BJ (cell line): Measurements from ENCODE around the gene HYDIN. TPM values are rescaled to one million over a fixed set of nuclear protein-coding genes. Genes with fewer than 3 reads are reported as not detected.

ENCODE experiments used
- CTCF ChIA-PET: fragments of 350-600 bp; formaldehyde crosslinking; extraction: SDS; loops from one replicate; lab custom pipeline; 2021; ENCODE audit warnings: antibody characterized with exemption, inconsistent platforms; lab: Yijun Ruan, JAX
- POLR2A ChIA-PET: fragments of 300-600 bp; sonication (Branson Sonifier 250); formaldehyde crosslinking; extraction: SDS; loops from one replicate; lab custom pipeline; 2021; ENCODE audit warnings: antibody characterized with exemption; lab: Charles Lee
- DNase-seq: peaks from one replicate; pipeline ENCODE4 v3.0.0-alpha.2; 2011; ENCODE audit warnings: low read depth
- H3K27me3 ChIP-seq: 2 replicates; pipeline ENCODE4 v1.6.0; 2011; ENCODE audit warnings: low read length; ENCODE audit not compliant: control insufficient read depth, insufficient read depth
- H3K36me3 ChIP-seq: 2 replicates; pipeline ENCODE4 v1.5.1; 2011; ENCODE audit warnings: low read length; ENCODE audit not compliant: control insufficient read depth, insufficient read depth
- H3K4me3 ChIP-seq: 2 replicates; pipeline ENCODE4 v1.5.1; 2011; ENCODE audit warnings: low read depth, mild to moderate bottlenecking, control low read depth, low read length
- polyA plus RNA-seq: library from polyadenylated mRNA; depleted of rRNA; stranded (reverse); fragments of >200 nt; gene quantifications from 2 replicates; pipeline ENCODE4 v1.2.3, GENCODE V29; 2011
- TF ChIP-seq, protein P1 (sequence below): IDR thresholded peaks from 2 replicates; pipeline ENCODE4 v1.5.1; 2011; ENCODE audit warnings: low read depth, mild to moderate bottlenecking, control low read depth, inconsistent platforms, low read length, moderate library complexity; ENCODE audit not compliant: insufficient read depth

HYDIN gene
- polyA plus RNA-seq, 1 experiment: 0.47 TPM

DNA sequence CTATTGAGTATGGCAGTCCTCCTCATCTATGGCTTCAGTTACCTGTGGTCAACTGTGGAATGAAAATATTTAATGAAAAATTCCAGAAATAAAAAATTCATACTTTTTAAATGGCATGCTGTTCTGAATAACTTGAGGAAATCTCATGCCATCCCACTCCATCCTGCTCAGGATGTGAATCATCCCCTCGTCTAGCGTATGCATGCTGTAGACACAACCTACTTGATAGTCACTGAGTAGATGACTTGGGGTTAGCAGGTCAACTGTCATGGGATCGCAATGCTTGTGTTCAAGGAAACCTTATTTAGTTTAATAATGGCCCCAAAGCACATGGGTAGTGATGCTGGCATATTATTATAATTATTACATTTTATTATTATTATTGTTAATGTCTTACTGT is 424.7 kb downstream of the HYDIN start:
- H3K36me3 ChIP-seq: no peaks in the 10 kb centered on the region
- DNase-seq: no peak
- H3K27me3 ChIP-seq: no peaks in the 10 kb centered on the region
- H3K4me3 ChIP-seq: no peak overlapping the region
- ChIA-PET CTCF (no interaction called here), POLR2A (no interaction called here)
- TF ChIP-seq, protein P1, sequence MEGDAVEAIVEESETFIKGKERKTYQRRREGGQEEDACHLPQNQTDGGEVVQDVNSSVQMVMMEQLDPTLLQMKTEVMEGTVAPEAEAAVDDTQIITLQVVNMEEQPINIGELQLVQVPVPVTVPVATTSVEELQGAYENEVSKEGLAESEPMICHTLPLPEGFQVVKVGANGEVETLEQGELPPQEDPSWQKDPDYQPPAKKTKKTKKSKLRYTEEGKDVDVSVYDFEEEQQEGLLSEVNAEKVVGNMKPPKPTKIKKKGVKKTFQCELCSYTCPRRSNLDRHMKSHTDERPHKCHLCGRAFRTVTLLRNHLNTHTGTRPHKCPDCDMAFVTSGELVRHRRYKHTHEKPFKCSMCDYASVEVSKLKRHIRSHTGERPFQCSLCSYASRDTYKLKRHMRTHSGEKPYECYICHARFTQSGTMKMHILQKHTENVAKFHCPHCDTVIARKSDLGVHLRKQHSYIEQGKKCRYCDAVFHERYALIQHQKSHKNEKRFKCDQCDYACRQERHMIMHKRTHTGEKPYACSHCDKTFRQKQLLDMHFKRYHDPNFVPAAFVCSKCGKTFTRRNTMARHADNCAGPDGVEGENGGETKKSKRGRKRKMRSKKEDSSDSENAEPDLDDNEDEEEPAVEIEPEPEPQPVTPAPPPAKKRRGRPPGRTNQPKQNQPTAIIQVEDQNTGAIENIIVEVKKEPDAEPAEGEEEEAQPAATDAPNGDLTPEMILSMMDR: no peak

DNA sequence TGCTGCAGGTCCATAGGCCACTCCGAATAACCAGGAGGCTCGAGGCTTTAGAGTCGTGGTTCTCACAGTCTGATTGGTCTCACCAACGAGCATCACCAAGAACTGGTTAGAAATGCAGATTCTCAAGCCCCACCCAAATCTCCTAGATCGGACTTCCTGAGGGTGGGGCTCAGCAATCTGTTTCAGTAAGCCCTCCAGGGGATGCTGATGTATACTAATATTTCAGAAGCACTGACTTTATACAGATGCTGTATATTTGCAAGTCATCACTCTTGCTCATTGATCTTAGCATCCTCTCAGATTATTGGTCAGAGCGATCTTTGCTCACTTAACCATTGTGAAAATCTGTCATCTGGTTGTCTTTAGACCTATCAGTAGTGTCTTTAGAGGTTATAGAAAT is 425.1 kb downstream of the HYDIN start:
- H3K4me3 ChIP-seq: no peak overlapping the region
- DNase-seq: no peak
- CTCF ChIA-PET: no interaction called here

DNA sequence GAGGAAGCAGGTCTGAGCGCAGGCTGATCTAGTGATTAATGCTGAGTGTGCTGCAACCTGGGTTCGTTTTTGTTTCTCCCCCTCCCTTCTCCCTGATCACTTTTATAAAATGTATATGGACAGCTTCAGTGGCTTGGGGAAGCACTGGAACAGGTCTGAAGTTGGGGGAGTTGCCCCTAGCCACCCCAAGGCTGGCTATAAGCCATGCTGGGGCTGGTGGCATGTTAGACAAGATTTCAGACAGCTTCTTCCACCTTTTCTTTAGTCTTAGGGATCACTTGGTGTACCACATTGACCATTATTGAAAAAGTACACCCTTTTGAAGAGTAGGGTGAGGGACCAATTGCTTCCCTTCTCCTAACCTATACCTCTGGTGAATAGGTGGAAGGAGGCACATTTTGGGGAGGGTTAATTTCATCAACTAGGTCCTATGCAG is 425.8 kb downstream of the HYDIN start:
- ChIA-PET CTCF (interaction anchor here (0.6 to 1.5 kb wide), 2 partner anchors 16 to 716 kb away, joined by 3 to 4 read pairs; no protein-coding TSS in a partner anchor), POLR2A (no interaction called here)
- TF ChIP-seq, protein P1: no peak
- no peaks in the 10 kb centered on the region for H3K36me3 ChIP-seq
- no peak for DNase-seq
- no peaks in the 10 kb centered on the region for H3K27me3 ChIP-seq
- no peak overlapping the region for H3K4me3 ChIP-seq

More for the DNA sequence above, 425.1 kb downstream of the HYDIN start:
- H3K27me3 ChIP-seq: no peaks in the 10 kb centered on the region
- no peaks in the 10 kb centered on the region for H3K36me3 ChIP-seq
- POLR2A ChIA-PET: no interaction called here
- TF ChIP-seq, protein P1: no peak

DNA sequence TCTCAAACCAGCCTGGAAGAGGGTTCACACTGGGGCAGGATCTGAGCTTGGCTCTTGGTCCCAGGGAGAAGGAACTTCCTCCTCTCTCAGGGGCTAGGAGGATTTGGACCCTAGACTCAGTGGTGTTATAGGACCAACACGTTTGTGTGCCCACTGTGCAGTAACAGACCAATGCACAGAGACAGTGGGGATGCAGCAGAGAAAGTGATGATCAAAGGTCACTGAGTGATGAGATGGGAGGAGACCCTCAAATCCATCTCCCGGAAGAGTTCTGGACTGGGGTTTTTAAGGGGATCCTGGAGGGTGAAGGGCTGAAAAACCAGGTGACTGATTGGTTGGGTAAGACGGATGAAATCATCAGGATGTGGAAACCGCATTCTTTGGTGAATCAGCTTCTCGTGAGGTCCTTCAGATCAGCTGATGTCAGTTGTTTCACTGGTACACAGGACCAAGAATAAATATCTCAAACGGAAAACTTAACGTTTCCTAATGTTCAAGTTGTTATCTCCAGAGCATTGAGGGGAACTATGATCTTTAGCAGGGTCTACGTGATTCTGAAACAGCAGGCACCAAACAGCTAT is 426.3 kb downstream of the HYDIN start:
- POLR2A ChIA-PET: no interaction called here
- CTCF ChIA-PET: interaction anchor here (0.6 to 1.5 kb wide), 3 partner anchors 15 to 716 kb away, joined by 3 to 4 read pairs (median 3); no protein-coding TSS in a partner anchor

DNA sequence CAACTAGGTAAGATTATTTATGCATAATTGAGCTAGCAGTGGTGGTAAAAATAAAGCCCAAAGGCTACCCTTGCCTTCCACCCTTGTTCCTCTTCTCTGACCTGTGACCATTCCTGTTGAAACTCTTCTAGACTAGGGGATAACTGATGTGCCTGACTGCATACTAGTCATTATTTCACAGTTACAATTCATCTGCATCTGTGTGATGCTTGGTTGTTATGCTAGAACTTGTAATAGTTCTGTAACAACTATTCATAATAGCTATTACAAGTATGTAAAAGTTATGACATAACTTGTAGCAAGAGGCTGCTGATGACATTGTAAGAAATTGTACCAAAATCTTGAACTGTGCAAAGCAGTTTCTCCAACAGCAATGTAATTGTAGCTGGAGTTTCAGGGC is 427.2 kb downstream of the HYDIN start:
- POLR2A ChIA-PET: no interaction called here
- TF ChIP-seq, protein P1: no peak
- no peak for DNase-seq
- H3K36me3 ChIP-seq: no peaks in the 10 kb centered on the region
- H3K27me3 ChIP-seq: no peaks in the 10 kb centered on the region
- CTCF ChIA-PET: interaction anchor here (1.3 to 1.5 kb wide), 2 partner anchors 14 to 32 kb away, joined by 3 read pairs; no protein-coding TSS in a partner anchor
- H3K4me3 ChIP-seq: no peak overlapping the region

More for the DNA sequence above, 426.3 kb downstream of the HYDIN start:
- TF ChIP-seq, protein P1: no peak
- Histone ChIP-seq H3K27me3 (no peaks in the 10 kb centered on the region), H3K4me3 (no peak overlapping the region), H3K36me3 (no peaks in the 10 kb centered on the region)
- DNase-seq: peak; percentile 26
